MCF 10A (cell line): ENCODE measurements around the gene PGRMC1. TPM values are rescaled to one million over a fixed set of nuclear protein-coding genes. Genes with fewer than 3 reads are reported as not detected.
"Not testable (repeated sequence)": the region's sequence is repeated elsewhere in the genome, so short reads cannot be mapped to it uniquely, and the experiment has no call there.

Source experiments
- BruUV-seq: library from RNA; stranded (reverse); fragments of 400-500 nt; replicated peaks from 2 replicates; lab custom pipeline; 2021; lab: Mats Ljungman, UMichigan
- CTCF ChIA-PET: fragments of 300-600 bp; sonication (Branson Sonifier 250); formaldehyde crosslinking; extraction: SDS; loops from one replicate; lab custom pipeline; 2021; ENCODE audit warnings: antibody characterized with exemption, inconsistent platforms; lab: Yijun Ruan, JAX
- POLR2A ChIA-PET: fragments of 300-600, 350-650 bp; sonication (Branson Sonifier 250); formaldehyde crosslinking; extraction: SDS; loops from one replicate; lab custom pipeline; 2020; ENCODE audit warnings: antibody characterized with exemption, inconsistent platforms; lab: Yijun Ruan, JAX
- DNase-seq: peaks from one replicate; pipeline ENCODE4 v3.0.0-alpha.2; 2018; ENCODE audit not compliant: unreplicated experiment
- H3K27ac Mint-ChIP-seq: one replicate; pipeline ENCODE4 v1.8.0; 2022; ENCODE audit warnings: mild to moderate bottlenecking, low read depth, mixed read lengths; ENCODE audit not compliant: unreplicated experiment
- H3K27me3 Mint-ChIP-seq: one replicate; pipeline ENCODE4 v1.8.0; 2022; ENCODE audit warnings: mixed read lengths; ENCODE audit not compliant: insufficient read depth, unreplicated experiment
- H3K36me3 Mint-ChIP-seq: one replicate; pipeline ENCODE4 v1.8.0; 2022; ENCODE audit warnings: mild to moderate bottlenecking, moderate library complexity, mixed read lengths; ENCODE audit not compliant: insufficient read depth, unreplicated experiment
- H3K4me1 Mint-ChIP-seq: one replicate; pipeline ENCODE4 v1.8.0; 2022; ENCODE audit warnings: mixed read lengths; ENCODE audit not compliant: insufficient read depth, unreplicated experiment
- H3K4me3 Mint-ChIP-seq: one replicate; pipeline ENCODE4 v1.8.0; 2022; ENCODE audit warnings: mild to moderate bottlenecking, moderate library complexity, mixed read lengths; ENCODE audit not compliant: unreplicated experiment
- H3K9me3 Mint-ChIP-seq: one replicate; pipeline ENCODE4 v1.8.0; 2022; ENCODE audit warnings: mixed read lengths; ENCODE audit not compliant: unreplicated experiment
- intact Hi-C: fragments of 100-400 bp; cut with micrococcal nuclease; formaldehyde crosslinking; loops from 2 replicates; pipeline ENCODE4 v1.14.1; 2022
- total RNA-seq: library from RNA; stranded (reverse); gene quantifications from 2 replicates; pipeline ENCODE4 v1.2.3, GENCODE V29; 2022
- TF ChIP-seq, protein P1 (sequence below): fragments of 200-600 bp; IDR thresholded peaks from one replicate; pipeline ENCODE4 v1.8.0; 2022; ENCODE audit warnings: antibody characterized with exemption, mild to moderate bottlenecking; ENCODE audit not compliant: unreplicated experiment

Gene PGRMC1
- total RNA-seq, 1 experiment from 2014 or later, result 40.7 TPM

DNA sequence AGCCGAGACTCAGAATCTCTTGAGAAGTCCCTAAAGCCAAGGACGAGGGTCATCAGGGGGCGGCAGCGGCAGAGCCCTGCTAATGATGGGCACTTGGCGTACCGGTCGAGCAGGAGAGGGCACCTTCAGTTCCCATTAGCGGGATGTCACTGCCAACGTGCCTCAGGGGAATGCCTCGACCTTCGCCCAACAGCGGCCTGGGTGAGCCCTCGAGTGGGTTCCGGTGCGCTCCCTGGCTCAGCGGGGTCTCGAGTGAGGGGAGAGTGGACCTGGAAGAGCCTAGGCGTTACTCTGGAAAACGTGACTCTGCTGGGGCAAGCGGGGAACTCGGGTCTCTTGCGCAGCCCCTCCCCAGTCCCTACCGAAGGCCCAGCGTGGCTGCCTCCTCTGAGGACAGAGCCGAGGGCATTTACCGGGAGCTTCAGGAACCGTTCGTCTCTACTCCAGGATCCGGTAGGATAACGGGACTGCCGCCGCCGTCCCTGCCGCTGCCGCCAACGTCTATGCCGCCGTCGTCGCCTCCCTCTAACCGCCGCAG lies 36.9 kb downstream of the PGRMC1 start:
- no TSS peak for BruUV-seq
- Mint-ChIP-seq H3K27ac (no peak overlapping the region), H3K36me3 (no peaks in the 10 kb centered on the region), H3K4me3 (no peak overlapping the region), H3K27me3 (peaks cover 32% of the 10 kb centered on the region), H3K4me1 (no peaks in the 10 kb centered on the region), H3K9me3 (no peaks in the 10 kb centered on the region)
- DNase-seq, result no peak
- POLR2A ChIA-PET, result no interaction called here
- CTCF ChIA-PET, result interaction anchor here (0.7 to 0.8 kb wide), 2 partner anchors 153 to 399 kb away, joined by 3 read pairs; no protein-coding TSS in a partner anchor
- TF ChIP-seq, protein P1, sequence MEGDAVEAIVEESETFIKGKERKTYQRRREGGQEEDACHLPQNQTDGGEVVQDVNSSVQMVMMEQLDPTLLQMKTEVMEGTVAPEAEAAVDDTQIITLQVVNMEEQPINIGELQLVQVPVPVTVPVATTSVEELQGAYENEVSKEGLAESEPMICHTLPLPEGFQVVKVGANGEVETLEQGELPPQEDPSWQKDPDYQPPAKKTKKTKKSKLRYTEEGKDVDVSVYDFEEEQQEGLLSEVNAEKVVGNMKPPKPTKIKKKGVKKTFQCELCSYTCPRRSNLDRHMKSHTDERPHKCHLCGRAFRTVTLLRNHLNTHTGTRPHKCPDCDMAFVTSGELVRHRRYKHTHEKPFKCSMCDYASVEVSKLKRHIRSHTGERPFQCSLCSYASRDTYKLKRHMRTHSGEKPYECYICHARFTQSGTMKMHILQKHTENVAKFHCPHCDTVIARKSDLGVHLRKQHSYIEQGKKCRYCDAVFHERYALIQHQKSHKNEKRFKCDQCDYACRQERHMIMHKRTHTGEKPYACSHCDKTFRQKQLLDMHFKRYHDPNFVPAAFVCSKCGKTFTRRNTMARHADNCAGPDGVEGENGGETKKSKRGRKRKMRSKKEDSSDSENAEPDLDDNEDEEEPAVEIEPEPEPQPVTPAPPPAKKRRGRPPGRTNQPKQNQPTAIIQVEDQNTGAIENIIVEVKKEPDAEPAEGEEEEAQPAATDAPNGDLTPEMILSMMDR, result no peak
- intact Hi-C loops, result no loop called here

DNA sequence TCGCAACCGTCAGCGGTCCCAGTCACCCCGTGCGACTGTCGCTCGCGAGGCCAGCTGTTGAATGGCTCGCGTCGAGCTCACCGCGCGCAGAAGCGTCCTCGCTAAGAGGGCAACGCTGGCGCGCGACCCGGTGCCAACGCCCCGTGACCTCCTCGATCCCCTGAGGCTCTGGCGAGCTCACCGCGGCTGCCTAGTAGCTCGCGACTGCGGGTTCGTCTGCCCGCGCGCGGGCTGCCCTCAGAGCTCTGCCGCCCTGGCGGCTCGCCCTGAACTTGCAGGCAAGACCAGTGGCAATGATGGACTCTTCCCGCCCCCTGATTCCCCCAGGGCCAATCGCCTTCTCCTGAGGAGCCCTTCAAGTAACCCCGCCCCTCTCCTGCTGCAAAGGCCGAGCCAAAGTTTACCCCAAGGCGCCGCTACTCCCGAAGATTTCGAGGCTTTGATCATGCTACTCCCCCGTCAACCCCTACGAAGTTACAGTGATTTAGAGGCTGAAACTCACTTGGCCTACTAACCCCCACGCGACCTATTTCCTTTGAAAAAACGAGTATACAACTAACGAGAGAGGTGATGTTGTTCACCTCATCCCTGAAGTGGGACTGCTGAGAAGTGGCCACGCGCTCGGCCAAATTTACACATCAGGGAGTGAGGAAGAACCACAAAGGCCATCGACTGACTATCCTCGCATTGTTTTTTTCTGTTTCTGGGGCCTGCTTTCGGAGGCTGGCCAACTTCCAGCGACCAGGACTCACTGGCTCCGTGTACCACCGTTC lies 37.5 kb downstream of the PGRMC1 start:
- CTCF ChIA-PET, result interaction anchor here (0.6 to 1.3 kb wide), 4 partner anchors 8 to 571 kb away, joined by 3 to 5 read pairs (median 4); no protein-coding TSS in a partner anchor
- H3K9me3 Mint-ChIP-seq, result no peaks in the 10 kb centered on the region
- POLR2A ChIA-PET, result no interaction called here

DNA sequence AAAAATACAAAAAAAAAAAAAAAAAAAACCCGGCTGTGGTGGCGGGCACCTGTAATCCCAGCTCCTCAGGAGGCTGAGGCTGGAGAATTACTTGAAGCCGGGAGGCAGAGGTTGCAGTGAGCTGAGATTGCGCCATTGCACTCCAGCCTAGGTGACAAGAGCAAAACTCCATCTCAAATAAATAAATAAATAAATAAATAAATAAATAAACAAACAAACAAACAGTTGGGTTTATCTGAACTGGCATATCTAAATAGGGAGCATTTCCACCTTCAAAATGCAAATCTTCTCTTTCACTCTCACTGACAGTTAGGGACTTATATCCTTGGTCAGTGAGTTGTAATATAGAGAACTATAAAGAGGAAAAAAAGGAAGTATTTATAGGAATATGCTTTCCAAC lies 46.3 kb downstream of the PGRMC1 start:
- H3K36me3 Mint-ChIP-seq, DNase-seq, H3K4me3 Mint-ChIP-seq, H3K27ac Mint-ChIP-seq, BruUV-seq, H3K4me1 Mint-ChIP-seq, H3K9me3 Mint-ChIP-seq, POLR2A ChIA-PET, intact Hi-C loops: not testable (repeated sequence)
- CTCF ChIA-PET, result interaction anchor here (0.6 kb wide), 3 partner anchors 10 to 52 kb away, joined by 3 to 4 read pairs (median 3); no protein-coding TSS in a partner anchor
- peaks cover 26% of the 10 kb centered on the region for H3K27me3 Mint-ChIP-seq

More for the DNA sequence above, 37.5 kb downstream of the PGRMC1 start:
- no peaks in the 10 kb centered on the region for H3K4me1 Mint-ChIP-seq
- no peak overlapping the region for H3K4me3 Mint-ChIP-seq
- TF ChIP-seq, protein P1, result no peak
- peaks cover 25% of the 10 kb centered on the region for H3K27me3 Mint-ChIP-seq
- no peak overlapping the region for H3K27ac Mint-ChIP-seq
- H3K36me3 Mint-ChIP-seq, result no peaks in the 10 kb centered on the region
- intact Hi-C loops, result no loop called here
- no peak for DNase-seq
- BruUV-seq, result no TSS peak

DNA sequence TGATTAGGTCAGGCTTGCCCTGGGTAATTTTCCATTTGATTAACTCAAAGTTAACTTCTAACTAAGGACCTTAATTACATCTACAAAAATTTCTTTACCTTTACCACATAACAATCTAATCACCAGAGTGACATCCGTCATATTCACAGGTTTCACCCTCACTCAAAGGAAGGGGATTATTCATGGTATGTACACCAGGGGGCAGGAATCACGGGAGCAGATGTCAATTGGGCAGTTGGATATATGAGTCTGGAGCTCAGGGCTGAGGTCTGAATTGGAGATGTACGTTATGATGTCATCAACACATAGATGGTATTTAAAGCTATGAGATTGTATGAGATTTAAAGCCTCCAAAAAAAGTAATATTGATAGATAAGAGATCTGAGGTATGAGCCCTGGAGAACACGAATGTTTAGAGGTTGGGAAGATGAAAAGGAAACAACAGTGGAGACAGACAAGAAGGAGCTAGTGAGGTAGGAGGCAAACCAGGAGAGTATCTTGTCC lies 52.9 kb downstream of the PGRMC1 start:
- POLR2A ChIA-PET, result no interaction called here
- Mint-ChIP-seq H3K4me3 (no peak overlapping the region), H3K27me3 (peaks cover 41% of the 10 kb centered on the region), H3K36me3 (no peaks in the 10 kb centered on the region), H3K27ac (no peak overlapping the region), H3K4me1 (no peaks in the 10 kb centered on the region), H3K9me3 (peaks cover 8% of the 10 kb centered on the region)
- BruUV-seq, result no TSS peak
- TF ChIP-seq, protein P1, result peak; percentile 13
- no peak for DNase-seq
- intact Hi-C loops, result no loop called here
- CTCF ChIA-PET, result interaction anchor here (0.6 to 0.8 kb wide), 3 partner anchors 182 to 490 kb away, joined by 3 to 5 read pairs (median 4); no protein-coding TSS in a partner anchor
